Measurements from ENCODE around the gene TMBIM4. TPM values are rescaled to one million over a fixed set of nuclear protein-coding genes. Genes with fewer than 3 reads are reported as not detected.

TMBIM4 gene
- total RNA-seq, 1 experiment from 2014 or later, result 51.1 TPM

DNA sequence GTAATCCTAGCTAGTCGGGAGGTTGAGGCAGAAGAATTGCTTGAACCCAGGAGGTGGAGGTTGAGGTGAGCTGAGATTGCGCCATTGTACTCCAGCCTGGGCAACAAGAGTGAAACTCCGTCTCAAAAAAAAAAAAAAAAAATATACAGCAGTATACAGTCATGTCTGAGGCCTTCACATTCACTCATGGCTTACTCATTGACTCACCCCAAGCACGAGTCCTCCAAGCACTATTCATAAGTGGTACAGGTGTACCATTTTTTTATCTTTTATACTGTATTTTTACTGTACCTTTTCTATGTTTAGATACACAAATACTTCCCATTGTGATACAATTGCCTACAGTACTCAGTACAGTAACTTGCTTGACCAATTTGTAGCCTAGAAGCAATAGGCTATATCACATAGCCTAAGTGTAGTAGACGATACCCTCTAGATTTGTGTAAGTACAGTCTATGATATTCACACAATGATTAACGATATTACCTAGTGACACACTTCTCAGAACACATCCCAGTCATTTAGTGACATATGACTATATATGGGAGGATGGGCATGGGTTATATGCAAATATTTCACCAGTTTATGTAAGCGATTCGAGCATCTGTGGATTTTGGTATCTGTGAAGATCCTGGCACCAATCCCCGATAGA is 51.4 kb downstream of the TMBIM4 start (continued):
- TF ChIP-seq, protein P1, sequence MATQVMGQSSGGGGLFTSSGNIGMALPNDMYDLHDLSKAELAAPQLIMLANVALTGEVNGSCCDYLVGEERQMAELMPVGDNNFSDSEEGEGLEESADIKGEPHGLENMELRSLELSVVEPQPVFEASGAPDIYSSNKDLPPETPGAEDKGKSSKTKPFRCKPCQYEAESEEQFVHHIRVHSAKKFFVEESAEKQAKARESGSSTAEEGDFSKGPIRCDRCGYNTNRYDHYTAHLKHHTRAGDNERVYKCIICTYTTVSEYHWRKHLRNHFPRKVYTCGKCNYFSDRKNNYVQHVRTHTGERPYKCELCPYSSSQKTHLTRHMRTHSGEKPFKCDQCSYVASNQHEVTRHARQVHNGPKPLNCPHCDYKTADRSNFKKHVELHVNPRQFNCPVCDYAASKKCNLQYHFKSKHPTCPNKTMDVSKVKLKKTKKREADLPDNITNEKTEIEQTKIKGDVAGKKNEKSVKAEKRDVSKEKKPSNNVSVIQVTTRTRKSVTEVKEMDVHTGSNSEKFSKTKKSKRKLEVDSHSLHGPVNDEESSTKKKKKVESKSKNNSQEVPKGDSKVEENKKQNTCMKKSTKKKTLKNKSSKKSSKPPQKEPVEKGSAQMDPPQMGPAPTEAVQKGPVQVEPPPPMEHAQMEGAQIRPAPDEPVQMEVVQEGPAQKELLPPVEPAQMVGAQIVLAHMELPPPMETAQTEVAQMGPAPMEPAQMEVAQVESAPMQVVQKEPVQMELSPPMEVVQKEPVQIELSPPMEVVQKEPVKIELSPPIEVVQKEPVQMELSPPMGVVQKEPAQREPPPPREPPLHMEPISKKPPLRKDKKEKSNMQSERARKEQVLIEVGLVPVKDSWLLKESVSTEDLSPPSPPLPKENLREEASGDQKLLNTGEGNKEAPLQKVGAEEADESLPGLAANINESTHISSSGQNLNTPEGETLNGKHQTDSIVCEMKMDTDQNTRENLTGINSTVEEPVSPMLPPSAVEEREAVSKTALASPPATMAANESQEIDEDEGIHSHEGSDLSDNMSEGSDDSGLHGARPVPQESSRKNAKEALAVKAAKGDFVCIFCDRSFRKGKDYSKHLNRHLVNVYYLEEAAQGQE (IDR thresholded peaks at IDR 0.05; ENCODE audit: low read depth), result no peak
- TF ChIP-seq ZNF274 (IDR thresholded peaks at IDR 0.05; ENCODE audit: low read depth, low read length) (no peak), ELF1 (IDR thresholded peaks at IDR 0.05; ENCODE audit: borderline replicate concordance, low read depth) (no peak), CTCF (IDR thresholded peaks at IDR 0.05 in 2 of 3, conservative IDR thresholded peaks at IDR 0.05 in 1 of 3; ENCODE audit: borderline replicate concordance in 1 of 3, insufficient read depth in 1 of 3, low read depth in 2 of 3, low read length in 2 of 3) (no peak)
- TF ChIP-seq, protein P2, sequence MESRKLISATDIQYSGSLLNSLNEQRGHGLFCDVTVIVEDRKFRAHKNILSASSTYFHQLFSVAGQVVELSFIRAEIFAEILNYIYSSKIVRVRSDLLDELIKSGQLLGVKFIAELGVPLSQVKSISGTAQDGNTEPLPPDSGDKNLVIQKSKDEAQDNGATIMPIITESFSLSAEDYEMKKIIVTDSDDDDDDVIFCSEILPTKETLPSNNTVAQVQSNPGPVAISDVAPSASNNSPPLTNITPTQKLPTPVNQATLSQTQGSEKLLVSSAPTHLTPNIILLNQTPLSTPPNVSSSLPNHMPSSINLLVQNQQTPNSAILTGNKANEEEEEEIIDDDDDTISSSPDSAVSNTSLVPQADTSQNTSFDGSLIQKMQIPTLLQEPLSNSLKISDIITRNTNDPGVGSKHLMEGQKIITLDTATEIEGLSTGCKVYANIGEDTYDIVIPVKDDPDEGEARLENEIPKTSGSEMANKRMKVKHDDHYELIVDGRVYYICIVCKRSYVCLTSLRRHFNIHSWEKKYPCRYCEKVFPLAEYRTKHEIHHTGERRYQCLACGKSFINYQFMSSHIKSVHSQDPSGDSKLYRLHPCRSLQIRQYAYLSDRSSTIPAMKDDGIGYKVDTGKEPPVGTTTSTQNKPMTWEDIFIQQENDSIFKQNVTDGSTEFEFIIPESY (IDR thresholded peaks at IDR 0.05; ENCODE audit: extremely low read depth, insufficient replicate concordance, low read length), result no peak
